ACHN (cell line): ENCODE measurements around the gene XBP1.
A peak's percentile ranks its signal among the peaks of the same experiment; 100 is the strongest.

ENCODE experiments used
- DNase-seq: peaks from one replicate; pipeline ENCODE4 v3.0.0-alpha.2; 2015
- in situ Hi-C: cut with HindIII; loops from 2 replicates; pipeline ENCODE4 v1.10.0; 2017; ENCODE audit warnings: low sequenced_read_pairs, low pct_ligation_motif_present, low pct_unique_long_range_greater_than_20kb

Gene XBP1

DNA sequence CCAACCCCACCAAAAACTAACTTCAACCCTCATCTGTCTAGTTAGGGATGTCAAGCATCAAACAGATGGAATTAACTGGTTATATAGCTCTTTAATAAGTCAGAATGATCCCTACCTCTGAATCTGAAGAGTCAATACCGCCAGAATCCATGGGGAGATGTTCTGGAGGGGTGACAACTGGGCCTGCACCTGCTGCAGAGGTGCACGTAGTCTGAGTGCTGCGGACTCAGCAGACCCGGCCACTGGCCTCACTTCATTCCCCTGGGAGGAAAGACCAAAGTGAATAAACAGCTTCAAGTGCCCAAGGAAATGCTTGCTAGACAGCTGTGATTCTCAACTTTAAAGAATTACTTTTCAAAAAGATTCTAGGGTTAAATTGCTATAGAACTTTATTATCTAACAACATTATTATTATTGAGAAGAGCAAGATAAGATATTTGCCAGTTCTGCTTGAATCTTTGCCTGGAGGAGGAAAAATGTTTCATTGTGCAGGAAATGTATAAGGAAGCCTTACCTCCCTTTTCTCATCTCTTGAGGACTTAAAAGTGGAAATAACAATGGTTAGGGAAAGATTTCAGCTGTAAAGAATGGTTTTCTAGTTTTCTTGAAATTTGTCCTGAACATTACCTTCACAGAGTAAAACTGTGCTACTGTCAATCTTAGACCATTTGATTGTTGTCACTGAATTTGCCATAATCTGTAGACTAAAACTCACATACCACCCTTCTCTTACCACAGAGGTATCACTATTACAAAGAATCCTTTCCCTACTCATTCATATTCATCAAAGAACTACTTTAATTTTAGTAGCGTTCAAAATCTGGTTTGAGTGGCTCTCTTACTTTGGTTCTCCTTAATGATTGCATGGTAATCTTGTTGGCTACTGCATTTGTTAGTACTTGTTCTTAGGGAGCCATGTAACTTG, 4.2 kb downstream of the XBP1 start:
- in situ Hi-C loops = no loop called here
- DNase-seq = no peak

DNA sequence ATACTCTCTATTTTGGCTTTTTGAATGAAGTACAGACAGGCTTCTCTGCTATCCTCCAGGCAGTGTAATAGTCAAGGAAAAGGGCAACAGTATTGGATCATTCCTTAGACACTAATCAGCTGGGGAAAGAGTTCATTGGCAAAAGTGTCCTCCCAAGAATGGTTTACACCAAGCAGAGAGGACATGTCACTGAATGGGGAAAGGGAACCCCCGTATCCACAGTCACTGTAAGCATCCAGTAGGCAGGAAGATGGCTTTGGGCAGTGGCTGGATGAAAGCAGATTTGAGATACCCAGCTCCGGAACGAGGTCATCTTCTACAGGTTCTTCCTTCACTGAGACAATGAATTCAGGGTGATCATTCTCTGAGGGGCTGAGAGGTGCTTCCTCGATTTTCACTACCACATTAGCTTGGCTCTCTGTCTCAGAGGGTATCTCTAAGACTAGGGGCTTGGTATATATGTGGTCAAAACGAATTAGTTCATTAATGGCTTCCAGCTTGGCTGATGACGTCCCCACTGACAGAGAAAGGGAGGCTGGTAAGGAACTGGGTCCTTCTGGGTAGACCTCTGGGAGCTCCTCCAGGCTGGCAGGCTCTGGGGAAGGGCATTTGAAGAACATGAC, 5.2 kb downstream of the XBP1 start:
- in situ Hi-C loops = no loop called here

DNA sequence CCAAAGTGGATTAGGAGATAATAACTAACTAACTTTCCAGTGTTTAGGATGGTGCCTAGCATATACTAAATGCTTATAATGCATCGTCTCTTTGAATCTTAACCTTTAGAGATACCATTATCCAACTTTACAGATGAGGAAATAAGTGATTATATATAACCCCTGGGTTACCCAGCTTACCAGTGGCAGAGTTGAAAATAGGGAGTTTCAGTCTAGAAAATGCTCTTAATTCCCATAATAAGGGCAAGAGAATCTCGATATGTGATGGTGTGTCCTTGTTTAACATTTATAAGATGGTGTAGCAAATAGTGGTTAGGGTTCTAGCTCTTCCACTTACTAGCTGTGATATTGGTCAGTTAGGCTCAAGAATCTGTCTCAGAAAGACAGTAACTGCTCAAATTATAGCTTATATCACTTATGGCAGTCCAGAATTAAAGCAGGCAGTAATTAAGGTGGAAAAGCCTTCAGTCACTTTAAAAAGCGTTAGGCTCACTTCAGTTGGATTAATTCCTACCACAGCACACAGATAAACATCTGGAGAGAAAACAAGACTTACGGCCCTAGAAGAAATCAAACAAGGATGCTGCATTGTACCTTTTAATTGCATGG, 6.3 kb downstream of the XBP1 start:
- in situ Hi-C loops = no loop called here
- DNase-seq = no peak

More for the DNA sequence above, 5.2 kb downstream of the XBP1 start:
- DNase-seq = no peak

DNA sequence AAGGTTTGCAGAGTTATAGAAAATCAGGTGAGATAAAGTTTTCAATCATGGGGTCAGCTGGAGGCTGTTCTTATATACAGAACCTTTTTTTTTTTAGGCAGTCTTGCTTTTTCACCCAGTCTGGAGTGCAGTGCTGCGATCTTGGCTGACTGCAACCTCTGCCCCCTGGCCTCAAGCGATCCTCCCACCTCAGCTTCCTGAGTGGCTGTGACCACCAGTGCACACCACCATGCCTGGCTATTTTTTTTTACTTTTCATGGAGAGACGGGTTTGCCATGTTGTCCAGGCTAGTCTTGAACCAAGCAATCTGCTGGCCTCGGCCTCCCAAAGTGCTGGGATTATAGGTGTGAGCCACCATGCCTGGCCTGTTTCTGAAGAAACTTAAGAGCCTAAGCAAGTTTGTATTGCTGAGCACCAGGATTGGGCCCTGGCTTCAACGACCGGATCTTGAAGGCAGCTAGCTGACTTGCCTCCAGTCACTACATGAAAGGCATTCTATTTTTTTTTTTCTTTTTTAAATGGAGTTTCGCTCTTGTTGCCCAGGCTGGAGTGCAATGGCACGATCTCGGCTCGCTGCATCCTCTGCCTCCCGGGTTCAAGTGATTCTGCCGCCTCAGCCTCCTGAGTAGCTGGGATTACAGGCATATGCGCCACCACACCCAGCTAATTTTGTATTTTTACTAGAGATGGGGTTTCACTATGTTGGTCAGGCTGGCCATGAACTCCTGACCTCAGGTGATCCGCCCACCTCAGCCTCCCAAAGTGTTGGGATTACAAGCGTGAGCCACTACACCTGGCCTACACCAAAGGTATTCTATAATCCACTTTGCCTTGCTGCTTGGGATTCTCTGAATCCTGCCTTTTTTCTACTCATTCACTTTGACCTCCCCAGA, 7.6 kb downstream of the XBP1 start:
- DNase-seq = no peak
- in situ Hi-C loops = no loop called here

DNA sequence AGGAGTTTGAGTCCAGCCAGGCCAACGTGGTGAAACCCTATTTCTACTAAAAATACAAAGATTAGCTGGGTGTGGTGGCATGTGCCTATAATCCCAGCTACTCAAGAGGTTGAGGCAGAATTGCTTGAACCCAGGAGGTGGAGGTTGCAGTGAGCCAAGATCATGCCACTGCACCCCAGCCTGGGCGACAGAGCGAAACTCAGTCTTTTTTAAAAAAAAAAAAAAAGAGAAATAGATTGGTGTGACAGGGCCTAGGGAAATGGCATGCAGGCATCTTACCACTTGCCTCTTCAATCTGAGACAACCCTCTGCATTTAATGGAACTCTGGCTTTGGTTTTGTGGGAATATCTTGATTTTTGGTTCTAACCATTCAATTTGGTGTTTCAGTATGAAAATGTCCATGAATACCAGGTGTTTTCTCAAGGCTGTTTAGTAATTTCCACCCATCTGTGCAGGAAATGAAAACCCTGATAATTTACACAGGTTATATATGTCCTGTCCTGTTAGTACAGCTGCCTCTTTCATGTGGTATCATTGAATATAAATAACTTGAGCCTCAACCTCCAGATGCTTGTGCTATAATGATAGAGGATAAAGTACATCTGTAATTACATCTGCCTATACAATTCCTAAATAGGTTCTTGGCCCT, 8.4 kb downstream of the XBP1 start:
- in situ Hi-C loops = no loop called here
- DNase-seq = no peak

DNA sequence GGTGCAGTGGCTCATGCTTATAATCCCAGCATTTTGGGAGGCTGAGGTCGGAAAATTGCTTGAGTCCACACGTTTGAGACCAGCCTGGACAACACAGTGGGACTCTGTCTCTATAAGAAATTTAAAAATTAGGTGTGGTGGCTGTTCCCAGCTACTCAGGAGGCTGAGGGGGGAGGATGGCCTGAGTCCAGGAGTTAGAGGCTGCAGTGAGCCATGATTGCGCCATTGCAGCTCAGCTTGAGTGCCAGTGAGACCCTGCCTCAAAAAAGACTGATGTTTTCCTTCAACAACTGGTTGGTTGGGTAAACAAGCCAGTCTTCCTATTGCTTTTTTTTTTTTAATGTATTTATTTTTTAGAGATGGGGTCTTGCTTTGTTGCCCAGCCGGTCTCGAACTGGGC, 9.2 kb downstream of the XBP1 start:
- DNase-seq = no peak
- in situ Hi-C loops = no loop called here

DNA sequence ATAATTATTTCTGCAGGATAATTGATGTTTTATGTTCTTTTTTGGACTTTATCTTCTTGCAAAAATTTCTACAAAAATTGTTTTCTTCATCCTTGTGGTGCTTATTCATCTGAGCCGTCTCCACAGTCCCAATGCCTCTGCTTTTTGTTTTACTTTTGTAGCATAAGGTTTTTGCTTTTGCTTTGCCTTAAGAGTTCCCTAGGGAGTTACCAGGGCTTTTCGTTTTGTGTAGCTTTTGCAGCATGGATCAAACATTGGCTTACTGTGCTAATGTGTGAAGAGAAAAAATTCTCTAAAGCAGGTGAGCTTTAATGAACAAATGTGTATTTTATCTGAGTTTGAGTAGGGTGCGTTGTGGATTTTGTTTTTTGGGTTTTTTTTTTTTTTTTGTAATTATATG, 11.8 kb downstream of the XBP1 start:
- in situ Hi-C loops = no loop called here
- no peak for DNase-seq

DNA sequence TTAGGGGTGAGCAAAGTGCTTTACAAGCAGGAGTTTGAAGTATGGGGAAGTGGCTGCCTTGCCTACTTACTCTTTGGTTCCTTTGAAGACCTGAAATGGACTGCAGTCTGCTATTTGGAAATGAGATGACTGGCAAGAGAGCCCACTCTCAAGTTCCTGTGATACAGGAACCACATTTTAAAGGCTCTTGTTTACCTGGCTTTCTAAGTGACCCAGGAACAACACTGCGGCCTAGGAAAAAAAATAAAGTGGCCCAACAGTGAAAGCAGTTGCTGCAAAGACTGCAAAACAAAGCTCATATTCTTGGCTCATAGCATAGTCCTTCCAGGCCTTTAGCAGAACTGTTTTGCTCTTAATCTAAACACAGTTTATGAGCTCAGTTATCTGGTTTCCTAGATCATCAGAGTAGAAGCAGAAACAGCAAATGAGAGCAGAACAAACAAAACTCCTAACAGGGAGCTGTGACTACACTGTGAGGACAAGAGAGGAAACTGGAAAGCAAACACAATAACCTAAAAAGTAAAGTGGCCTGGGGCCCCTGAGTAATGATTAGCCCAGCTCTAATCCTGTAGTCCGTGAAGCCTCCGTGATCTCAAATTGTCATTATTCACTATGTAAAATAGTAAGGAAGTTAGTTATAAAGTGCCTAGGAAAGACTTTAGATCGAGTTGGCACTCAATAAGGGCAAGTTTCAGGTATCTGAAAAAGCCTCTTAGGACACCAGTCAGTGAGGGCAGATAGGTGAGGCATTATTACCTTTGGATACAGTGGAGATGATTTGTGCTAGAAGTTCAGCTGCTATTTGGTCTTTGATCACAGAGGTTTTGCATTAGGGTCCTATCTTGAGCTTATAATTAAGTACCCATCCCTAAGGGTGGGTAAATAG, 16.3 kb downstream of the XBP1 start:
- in situ Hi-C loops = no loop called here
- DNase-seq = no peak

DNA sequence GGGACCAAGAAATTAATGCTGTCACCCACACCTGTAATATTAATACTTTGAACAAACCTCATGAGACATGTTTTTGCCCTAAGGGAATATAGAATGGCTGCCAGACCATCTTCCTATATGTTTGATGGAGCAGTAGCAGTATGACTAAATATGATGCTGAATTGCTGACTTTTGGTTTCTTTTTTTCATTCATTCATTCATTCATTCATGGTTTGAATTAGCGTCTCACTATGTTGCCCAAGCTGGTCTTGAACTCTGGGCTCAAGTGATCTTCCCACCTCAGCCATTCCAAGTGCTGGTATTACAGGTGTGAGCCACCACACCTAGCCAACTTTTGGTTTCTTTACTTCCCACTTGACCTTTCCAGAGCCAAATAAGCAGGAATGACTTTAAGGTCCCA, 20.1 kb downstream of the XBP1 start:
- in situ Hi-C loops = no loop called here

DNA sequence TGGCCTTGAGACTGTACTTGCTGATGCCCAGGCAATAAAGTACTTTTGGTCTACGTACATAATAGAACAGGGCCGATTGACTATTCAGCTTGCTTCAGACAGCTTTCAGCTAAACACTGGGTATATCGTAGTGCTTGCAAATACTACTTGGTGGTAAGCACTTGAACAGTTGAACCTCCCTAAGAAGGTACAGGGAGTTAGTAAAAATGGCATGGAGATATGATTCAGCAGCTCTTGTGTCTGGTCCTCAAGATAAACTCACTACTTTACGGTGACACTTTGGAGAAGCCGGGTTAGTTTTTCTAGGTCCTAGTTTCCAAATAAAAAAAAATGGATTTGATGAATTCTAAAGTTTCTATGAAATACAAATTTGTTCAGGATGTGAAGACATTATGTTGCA, 20.5 kb downstream of the XBP1 start:
- in situ Hi-C loops = no loop called here
- DNase-seq = no peak

More for the DNA sequence above, 20.1 kb downstream of the XBP1 start:
- no peak for DNase-seq

DNA sequence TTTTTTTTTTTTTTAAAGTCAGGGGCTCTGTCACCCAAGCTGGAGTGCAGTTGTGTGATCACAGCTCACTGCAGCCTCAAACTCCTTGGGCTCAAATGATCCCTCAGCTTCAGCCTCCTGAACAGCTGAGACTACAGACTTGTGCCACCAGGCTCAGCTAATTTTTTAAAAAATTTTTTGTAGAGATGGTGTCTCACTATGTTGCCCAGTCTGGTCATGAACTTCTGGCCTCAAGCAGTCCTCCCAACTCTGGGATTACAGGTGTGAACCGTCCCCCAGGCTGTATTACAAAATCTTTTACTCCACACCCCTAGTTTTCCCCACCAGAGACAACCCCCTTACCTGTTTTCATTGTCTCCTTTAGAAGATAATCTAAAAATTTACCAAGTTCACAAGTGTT, 26.0 kb downstream of the XBP1 start:
- no peak for DNase-seq
- in situ Hi-C loops = no loop called here

DNA sequence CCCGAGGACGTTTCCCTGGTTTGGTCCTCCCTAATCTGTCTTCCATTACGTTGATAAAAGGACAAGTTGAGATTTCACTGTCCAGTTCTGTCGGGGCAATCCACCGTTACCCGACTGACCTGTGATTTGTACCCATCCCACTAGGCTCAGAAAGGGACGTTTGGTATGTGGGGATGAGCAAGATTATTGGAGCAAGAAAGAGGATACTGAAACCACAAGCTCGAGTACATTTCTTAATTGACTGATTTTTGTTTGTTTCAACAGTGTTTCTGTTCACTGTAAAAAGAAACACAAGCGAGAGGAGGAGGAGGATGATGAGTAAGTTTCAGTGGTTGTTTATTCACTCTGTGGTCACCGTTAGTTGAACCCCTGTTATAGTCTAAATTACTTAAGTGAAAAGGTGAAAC, 26.9 kb downstream of the XBP1 start:
- in situ Hi-C loops = no loop called here

DNA sequence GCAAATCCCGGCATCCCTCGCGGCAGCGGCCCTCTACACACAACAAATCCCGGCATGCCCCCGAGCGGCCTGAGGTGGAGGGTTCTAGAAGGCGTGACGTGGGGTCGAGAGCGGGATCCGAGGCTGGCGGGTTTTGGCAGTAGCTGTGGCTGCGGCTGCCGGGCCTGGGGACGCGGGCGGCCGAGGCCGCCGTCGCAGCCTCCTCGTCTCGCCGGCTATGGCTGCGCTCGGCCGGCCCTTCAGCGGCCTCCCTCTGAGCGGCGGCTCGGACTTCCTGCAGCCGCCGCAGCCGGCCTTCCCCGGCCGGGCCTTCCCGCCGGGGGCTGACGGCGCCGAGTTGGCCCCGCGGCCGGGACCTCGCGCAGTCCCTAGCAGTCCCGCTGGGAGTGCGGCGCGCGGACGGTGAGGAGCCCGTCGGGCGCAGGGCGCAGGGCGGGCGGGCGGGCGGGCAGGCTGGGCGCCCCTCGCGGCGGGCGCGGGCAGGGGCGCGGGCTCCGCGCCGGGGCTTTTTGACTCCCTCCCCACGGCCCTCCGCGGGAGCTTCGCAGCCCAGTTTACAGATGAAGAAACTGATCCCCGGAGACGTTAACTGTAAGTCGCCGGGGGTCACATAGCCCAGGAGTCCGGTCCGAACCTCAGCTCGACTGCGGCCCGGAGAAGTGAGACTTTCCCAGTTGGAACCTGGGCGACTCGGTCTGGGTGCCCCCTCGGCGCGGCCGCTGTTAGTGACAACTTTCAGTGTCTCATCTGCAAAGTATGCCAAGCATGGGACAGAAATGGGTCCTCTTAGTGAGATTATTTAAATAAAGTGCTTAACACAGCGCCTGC, 27.5 kb downstream of the XBP1 start, which contains the start of gene CCDC117:
CCDC117 (plus strand) TSS at position 63 of the 828 bp plus-strand sequence; CDS start at position 218, 155 bp downstream.
- in situ Hi-C loops = no loop called here
- DNase-seq = peak; percentile 92

More for the DNA sequence above, 26.9 kb downstream of the XBP1 start:
- DNase-seq = no peak

DNA sequence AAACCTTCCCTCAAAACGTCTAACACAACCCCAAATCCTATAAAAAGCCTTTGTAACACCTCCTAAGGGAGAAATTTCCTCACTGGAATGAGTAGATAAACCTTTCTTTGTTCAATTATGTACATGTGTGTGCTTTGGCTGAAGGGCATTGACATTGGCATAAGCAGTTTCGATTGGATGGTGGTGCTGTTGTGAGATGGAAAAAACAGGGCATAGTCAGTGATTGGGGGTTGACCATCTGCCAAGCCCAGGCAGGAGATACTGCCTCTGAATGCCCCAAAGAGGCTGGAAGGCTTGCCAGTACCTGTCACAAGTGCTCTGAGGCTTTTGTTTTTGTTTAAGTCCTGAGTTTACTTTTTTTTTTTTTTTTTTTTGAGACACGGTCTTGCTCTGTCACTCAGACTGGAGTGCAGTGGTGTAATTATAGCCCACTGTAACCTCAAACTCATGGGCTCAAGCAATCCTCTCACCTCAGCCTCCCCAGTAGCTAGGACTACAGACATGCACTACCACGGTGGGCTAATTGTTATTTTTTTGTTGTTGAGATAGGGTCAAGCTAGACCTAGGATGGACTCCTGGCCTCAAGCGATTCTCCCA, 29.1 kb downstream of the XBP1 start:
- no peak for DNase-seq

DNA sequence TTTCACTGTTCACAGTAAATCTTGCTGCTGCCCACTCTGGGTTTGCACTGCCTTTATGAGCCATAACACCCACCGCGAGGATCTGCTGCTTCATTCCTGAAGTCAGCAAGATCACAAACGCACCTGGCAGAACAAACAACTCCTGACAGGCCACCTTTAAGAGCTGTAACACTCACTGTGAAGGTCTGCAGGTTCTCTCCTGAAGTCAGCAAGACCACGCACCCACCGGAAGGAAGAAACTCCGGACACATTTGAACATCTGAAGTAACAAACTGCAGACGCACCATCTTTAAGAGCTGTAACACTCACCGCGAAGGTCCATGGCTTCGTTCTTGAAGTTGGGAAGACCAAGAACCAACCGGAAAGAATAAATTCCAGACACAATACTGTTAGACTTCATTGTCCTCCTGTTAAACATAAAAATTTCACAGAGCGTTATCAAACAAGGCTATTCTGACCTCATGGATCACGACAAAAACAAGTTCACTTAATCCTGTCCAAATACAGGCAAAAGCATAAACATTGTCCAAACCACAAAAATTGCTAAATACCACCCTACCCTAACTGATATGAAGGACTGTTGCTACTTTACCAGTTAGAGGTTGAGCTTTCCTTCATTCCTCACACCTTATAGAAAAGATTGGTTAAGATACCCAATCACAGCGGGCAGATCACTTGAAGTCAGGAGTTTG, 30.8 kb downstream of the XBP1 start:
- in situ Hi-C loops = no loop called here
- no peak for DNase-seq

More for the DNA sequence above, 29.1 kb downstream of the XBP1 start:
- in situ Hi-C loops = no loop called here
